NB4 (cell line): ENCODE results near the gene TEC.

ENCODE experiments used
- POLR2A ChIP-seq: IDR thresholded peaks from 2 replicates; pipeline ENCODE4 v1.6.1; 2011; ENCODE audit warnings: mild to moderate bottlenecking; ENCODE audit not compliant: insufficient read length; ENCODE audit errors: extremely low read depth
- TF ChIP-seq, protein P1 (sequence below): IDR thresholded peaks from one replicate; pipeline ENCODE4 v1.5.1; 2012; ENCODE audit warnings: low read depth, low read length
- TF ChIP-seq, protein P2 (sequence below): IDR thresholded peaks from 2 replicates; pipeline ENCODE4 v1.6.1; 2011; ENCODE audit warnings: low read depth, low read length

DNA sequence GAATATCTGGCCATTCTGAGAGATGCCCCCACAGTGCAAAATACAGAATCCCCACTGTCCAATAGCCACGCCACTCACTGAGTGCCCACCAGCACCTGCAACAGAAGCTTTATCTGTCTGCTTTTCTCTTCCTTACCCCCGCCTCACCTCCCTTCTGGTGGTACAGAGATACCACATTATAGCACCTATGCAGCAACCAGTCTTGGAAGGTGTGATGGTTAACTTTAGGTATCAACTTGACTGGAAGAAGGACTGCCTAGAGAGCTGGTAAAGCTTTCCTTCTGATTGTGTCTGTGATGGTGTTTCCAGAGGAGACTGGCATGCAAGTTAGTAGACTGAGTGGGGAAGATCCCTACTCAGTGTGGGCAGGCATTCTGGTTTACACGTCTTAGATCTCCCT, 73.8 kb downstream of the TEC start:
- TF ChIP-seq, protein P1, sequence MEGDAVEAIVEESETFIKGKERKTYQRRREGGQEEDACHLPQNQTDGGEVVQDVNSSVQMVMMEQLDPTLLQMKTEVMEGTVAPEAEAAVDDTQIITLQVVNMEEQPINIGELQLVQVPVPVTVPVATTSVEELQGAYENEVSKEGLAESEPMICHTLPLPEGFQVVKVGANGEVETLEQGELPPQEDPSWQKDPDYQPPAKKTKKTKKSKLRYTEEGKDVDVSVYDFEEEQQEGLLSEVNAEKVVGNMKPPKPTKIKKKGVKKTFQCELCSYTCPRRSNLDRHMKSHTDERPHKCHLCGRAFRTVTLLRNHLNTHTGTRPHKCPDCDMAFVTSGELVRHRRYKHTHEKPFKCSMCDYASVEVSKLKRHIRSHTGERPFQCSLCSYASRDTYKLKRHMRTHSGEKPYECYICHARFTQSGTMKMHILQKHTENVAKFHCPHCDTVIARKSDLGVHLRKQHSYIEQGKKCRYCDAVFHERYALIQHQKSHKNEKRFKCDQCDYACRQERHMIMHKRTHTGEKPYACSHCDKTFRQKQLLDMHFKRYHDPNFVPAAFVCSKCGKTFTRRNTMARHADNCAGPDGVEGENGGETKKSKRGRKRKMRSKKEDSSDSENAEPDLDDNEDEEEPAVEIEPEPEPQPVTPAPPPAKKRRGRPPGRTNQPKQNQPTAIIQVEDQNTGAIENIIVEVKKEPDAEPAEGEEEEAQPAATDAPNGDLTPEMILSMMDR = no peak
- no peak for TF ChIP-seq POLR2A
- TF ChIP-seq, protein P2, sequence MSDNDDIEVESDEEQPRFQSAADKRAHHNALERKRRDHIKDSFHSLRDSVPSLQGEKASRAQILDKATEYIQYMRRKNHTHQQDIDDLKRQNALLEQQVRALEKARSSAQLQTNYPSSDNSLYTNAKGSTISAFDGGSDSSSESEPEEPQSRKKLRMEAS = no peak
